Nephron progenitor cell (in vitro differentiated cells): Measurements from ENCODE around the gene ATP2A2.

Source experiments
- DNase-seq: peaks from one replicate; pipeline ENCODE4 v3.0.0; 2021
- H3K27ac Mint-ChIP-seq: 2 replicates; pipeline ENCODE4 v1.8.0; 2021; ENCODE audit warnings: mild to moderate bottlenecking, moderate library complexity, mixed read lengths
- H3K27me3 Mint-ChIP-seq: 2 replicates; pipeline ENCODE4 v1.8.0; 2021; ENCODE audit warnings: mild to moderate bottlenecking, low read depth, mixed read lengths; ENCODE audit not compliant: poor library complexity
- H3K36me3 Mint-ChIP-seq: 2 replicates; pipeline ENCODE4 v1.8.0; 2021; ENCODE audit warnings: low read depth, mixed read lengths
- H3K4me1 Mint-ChIP-seq: 2 replicates; pipeline ENCODE4 v1.8.0; 2021; ENCODE audit warnings: mixed read lengths
- H3K4me3 Mint-ChIP-seq: 2 replicates; pipeline ENCODE4 v1.8.0; 2021; ENCODE audit warnings: mild to moderate bottlenecking, moderate library complexity, mixed read lengths
- H3K9me3 Mint-ChIP-seq: 2 replicates; pipeline ENCODE4 v1.8.0; 2021; ENCODE audit warnings: mild to moderate bottlenecking, moderate library complexity, mixed read lengths
- TF ChIP-seq, protein P1 (sequence below): fragments of 200-600 bp; sonication (generic); IDR thresholded peaks from 2 replicates; pipeline ENCODE4 v1.5.0; 2021; ENCODE audit warnings: antibody characterized with exemption

The ATP2A2 gene

DNA sequence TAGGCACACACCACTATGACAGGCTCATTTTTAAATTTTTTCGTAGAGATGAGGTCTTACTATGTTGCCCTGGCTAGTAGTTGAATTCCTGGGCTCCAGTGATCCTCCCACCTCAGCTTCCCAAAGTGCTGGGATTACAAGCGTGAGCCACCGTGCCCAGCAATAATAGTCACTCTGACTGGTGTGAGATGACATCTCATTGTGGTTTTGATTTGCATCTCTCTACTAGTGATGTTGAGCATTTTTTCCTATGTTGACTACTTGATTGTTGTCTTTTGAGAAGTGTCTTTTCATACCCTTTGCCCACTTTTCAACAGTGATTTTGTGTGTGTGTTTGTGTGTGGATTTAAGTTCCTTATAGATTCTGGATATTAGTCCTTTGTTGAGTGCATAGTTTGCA is 26.3 kb downstream of the ATP2A2 start:
- Mint-ChIP-seq H3K4me3 (no peak overlapping the region), H3K9me3 (peaks cover 10% of the 10 kb centered on the region), H3K4me1 (no peaks in the 10 kb centered on the region), H3K27me3 (no peaks in the 10 kb centered on the region), H3K27ac (peak overlapping the region; percentile 70), H3K36me3 (peaks cover 76% of the 10 kb centered on the region)
- no peak for DNase-seq
- TF ChIP-seq, protein P1, sequence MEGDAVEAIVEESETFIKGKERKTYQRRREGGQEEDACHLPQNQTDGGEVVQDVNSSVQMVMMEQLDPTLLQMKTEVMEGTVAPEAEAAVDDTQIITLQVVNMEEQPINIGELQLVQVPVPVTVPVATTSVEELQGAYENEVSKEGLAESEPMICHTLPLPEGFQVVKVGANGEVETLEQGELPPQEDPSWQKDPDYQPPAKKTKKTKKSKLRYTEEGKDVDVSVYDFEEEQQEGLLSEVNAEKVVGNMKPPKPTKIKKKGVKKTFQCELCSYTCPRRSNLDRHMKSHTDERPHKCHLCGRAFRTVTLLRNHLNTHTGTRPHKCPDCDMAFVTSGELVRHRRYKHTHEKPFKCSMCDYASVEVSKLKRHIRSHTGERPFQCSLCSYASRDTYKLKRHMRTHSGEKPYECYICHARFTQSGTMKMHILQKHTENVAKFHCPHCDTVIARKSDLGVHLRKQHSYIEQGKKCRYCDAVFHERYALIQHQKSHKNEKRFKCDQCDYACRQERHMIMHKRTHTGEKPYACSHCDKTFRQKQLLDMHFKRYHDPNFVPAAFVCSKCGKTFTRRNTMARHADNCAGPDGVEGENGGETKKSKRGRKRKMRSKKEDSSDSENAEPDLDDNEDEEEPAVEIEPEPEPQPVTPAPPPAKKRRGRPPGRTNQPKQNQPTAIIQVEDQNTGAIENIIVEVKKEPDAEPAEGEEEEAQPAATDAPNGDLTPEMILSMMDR = no peak

DNA sequence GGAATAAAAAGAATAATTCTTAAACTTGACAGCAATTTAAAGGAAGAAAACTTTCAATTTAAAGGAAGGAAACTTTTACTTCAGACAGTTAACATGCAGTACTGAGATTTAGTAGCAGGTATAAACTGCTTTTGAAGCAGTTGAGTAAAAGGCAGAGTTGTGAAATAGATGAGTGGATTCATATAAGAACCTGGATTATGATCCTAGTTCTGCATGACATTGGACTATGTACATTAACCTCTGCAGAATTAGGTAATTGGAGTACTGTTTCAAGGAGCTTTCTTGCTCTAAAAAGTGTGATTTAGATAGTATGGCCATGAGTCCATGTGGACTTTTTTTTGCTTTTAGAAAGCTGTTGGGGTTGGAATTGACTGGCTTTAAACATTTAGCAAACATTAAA is 29.7 kb downstream of the ATP2A2 start:
- Mint-ChIP-seq H3K27ac (no peak overlapping the region), H3K4me1 (no peaks in the 10 kb centered on the region), H3K9me3 (peaks cover 3% of the 10 kb centered on the region), H3K27me3 (no peaks in the 10 kb centered on the region), H3K36me3 (peaks cover 81% of the 10 kb centered on the region), H3K4me3 (no peak overlapping the region)
- TF ChIP-seq, protein P1 = no peak
- no peak for DNase-seq

DNA sequence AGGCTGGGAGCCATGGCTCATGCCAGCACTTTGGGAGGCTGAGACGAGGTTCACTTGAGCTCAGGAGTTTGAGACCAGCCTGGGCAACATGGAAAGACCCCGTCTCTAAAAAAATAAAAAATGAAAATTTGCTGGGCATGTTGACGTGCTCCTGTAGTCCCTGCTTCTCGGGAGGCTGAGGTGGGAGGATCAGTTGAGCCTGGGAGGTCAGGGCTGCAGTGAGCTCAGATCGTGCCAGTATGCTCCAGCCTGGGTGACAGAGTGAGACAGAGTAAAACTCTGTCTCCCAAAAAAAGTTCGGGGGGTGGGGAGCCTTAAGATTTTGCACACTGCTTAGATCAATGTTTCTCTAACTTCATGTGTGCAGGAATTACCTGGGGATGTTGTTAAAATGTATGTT is 30.9 kb downstream of the ATP2A2 start:
- Mint-ChIP-seq H3K4me3 (no peak overlapping the region), H3K27ac (peak overlapping the region; percentile 71), H3K27me3 (no peaks in the 10 kb centered on the region), H3K9me3 (peaks cover 3% of the 10 kb centered on the region), H3K4me1 (no peaks in the 10 kb centered on the region), H3K36me3 (peaks cover 80% of the 10 kb centered on the region)
- no peak for DNase-seq
- TF ChIP-seq, protein P1 = no peak

DNA sequence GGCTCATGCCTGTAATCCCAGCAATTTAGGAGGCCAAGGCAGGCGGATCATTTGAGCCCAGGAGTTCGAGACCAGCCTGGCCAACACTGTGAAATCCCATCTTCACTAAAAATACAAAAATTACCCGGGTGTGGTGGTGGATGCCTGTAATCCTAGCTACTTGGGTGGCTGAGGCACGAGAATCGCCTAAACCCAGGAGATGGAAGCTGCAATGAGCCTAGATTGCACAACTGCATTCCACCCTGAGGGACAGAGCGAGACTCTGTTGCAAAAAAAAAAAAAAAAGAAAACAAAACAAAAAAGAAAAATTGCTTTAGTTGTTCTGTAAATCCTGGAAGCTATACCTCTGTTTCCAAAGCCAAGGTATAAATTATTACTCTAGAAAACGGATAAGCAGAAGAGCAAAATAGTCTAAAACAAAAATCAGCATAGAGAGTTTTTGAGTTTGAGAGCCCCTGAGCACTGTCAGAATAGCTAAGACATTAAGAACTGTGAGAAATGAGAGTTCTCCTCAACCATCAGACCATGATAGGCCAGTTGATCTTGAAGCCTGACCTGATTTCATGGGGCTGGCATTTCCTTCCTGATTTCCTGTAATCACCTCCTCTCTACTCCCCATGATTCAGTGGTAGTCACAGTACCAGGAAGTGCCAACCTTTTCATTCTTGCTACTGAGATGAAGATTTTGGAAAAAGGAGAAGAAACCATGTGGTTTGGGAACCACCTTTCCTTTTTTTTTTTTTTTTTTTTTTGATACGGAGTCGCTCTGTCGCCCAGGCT is 31.7 kb downstream of the ATP2A2 start:
- DNase-seq = no peak
- peaks cover 76% of the 10 kb centered on the region for H3K36me3 Mint-ChIP-seq
- H3K4me3 Mint-ChIP-seq = no peak overlapping the region
- TF ChIP-seq, protein P1 = no peak
- H3K27me3 Mint-ChIP-seq = no peaks in the 10 kb centered on the region
- H3K4me1 Mint-ChIP-seq = no peaks in the 10 kb centered on the region
- H3K9me3 Mint-ChIP-seq = peaks cover 3% of the 10 kb centered on the region
- H3K27ac Mint-ChIP-seq = peak overlapping the region; percentile 71

DNA sequence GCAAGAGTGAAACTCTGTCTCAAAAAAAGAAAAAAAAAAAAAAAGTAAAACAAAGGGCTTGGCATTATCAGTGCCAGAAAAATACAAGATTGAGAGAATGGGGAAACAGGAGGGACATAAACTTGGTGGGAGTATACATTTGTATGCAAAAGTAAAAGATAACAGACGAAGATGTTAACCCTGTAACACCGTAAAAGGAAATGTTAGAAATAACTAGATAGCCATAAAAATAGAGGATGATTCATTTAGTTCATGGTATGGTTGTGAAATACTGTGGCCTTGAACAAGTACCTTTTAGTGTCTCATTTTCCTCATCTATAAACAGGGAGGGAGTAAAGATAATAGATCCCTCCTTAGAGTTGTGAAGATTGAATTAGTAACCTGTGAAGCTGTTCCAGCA is 33.3 kb downstream of the ATP2A2 start:
- Mint-ChIP-seq H3K9me3 (peaks cover 3% of the 10 kb centered on the region), H3K4me1 (no peaks in the 10 kb centered on the region), H3K36me3 (peaks cover 68% of the 10 kb centered on the region), H3K27me3 (no peaks in the 10 kb centered on the region), H3K27ac (no peak overlapping the region), H3K4me3 (no peak overlapping the region)
- TF ChIP-seq, protein P1 = no peak
- DNase-seq = no peak

DNA sequence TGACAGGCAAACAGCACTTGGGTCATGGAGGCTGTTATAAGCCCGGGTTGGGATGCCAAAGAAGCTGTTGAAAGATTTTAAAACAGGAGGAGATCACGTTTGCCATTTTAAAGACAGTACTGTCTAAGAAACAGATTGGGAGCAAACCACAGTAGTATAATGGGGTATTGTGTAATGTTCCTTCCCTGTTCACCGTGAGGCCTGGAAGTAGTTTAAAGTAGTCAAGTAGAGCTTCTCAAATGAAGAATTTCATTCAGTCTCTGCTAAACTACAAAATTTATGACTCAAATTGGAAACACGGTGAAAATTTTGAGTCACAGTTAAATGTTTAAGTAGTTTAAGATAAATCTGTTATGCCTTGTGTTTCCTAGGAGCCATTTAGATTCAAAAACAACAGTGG is 35.8 kb downstream of the ATP2A2 start:
- H3K36me3 Mint-ChIP-seq = peaks cover 66% of the 10 kb centered on the region

More for the DNA sequence above, 35.8 kb downstream of the ATP2A2 start:
- H3K4me3 Mint-ChIP-seq = no peak overlapping the region
- TF ChIP-seq, protein P1 = no peak
- no peak for DNase-seq
- H3K4me1 Mint-ChIP-seq = no peaks in the 10 kb centered on the region
- peaks cover 2% of the 10 kb centered on the region for H3K27me3 Mint-ChIP-seq
- H3K27ac Mint-ChIP-seq = no peak overlapping the region
- peaks cover 3% of the 10 kb centered on the region for H3K9me3 Mint-ChIP-seq
